Spleen (tissue), 11 donors: Measurements from ENCODE around the gene ZDHHC5. TPM values are rescaled to one million over a fixed set of nuclear protein-coding genes. Genes with fewer than 3 reads are reported as not detected.

Experiments
- DNase-seq: peaks from one replicate; pipeline ENCODE4 v3.0.0-alpha.2; 2020
- H3K27ac ChIP-seq, 8 donors: fragments of 200-600 bp; sonication (generic) in 7 of 8; 1 replicate in 4 of 8; 2 replicates in 4 of 8; pipeline versions ENCODE4 v1.5.0 to v1.8.0; 2016 to 2021; ENCODE audit warnings: inconsistent platforms in 4 of 8, mild to moderate bottlenecking in 4 of 8, moderate library complexity in 1 of 8
- H3K27me3 ChIP-seq, 7 donors: fragments of 200-600 bp; sonication (generic) in 6 of 7; replicated peaks in 1 of 7; 1 replicate in 4 of 7; 2 replicates in 3 of 7; pipeline versions ENCODE4 v1.5.0 to v1.8.0; 2016 to 2021; ENCODE audit warnings: inconsistent platforms in 3 of 7, mild to moderate bottlenecking in 1 of 7
- H3K36me3 ChIP-seq, 6 donors: fragments of 200-600 bp; sonication (generic) in 5 of 6; 1 replicate in 4 of 6; 2 replicates in 2 of 6; pipeline versions ENCODE4 v1.5.0 to v1.8.0; 2016 to 2021; ENCODE audit warnings: inconsistent platforms in 2 of 6
- H3K4me1 ChIP-seq, 6 donors: fragments of 200-600 bp; sonication (generic) in 5 of 6; 1 replicate in 3 of 6; 2 replicates in 3 of 6; pipeline versions ENCODE4 v1.5.0 to v1.8.0; 2016 to 2021; ENCODE audit warnings: inconsistent platforms in 3 of 6
- H3K4me3 ChIP-seq, 8 donors: fragments of 200-600 bp; sonication (generic) in 7 of 8; 1 replicate in 4 of 8; 2 replicates in 4 of 8; pipeline versions ENCODE4 v1.5.0 to v1.8.0; 2016 to 2021; ENCODE audit warnings: inconsistent platforms in 4 of 8, mild to moderate bottlenecking in 4 of 8, moderate library complexity in 2 of 8
- H3K9me3 ChIP-seq, 8 donors: fragments of 200-600 bp; sonication (generic) in 7 of 8; 1 replicate in 4 of 8; 2 replicates in 4 of 8; pipeline versions ENCODE4 v1.5.0 to v1.8.0; 2016 to 2021; ENCODE audit warnings: inconsistent platforms in 4 of 8
- CTCF ChIP-seq, 11 experiments: fragments of 200-600 bp in 7 of 11; fragments of 450-650 bp in 4 of 11; sonication (generic) in 4 of 11; IDR thresholded peaks in 8 of 11; conservative IDR thresholded peaks in 3 of 11; 1 replicate in 7 of 11; 2 replicates in 4 of 11; pipeline versions ENCODE4 v1.4.0 to v1.8.0; 2016 to 2021; ENCODE audit warnings: antibody characterized with exemption in 11 of 11, inconsistent platforms in 4 of 11, mild to moderate bottlenecking in 1 of 11
- POLR2A ChIP-seq, 3 donors: fragments of 450-650 bp; IDR thresholded peaks; one replicate each; pipeline ENCODE4 v1.5.1; 2017; ENCODE audit warnings: antibody characterized with exemption in 3 of 3, mild to moderate bottlenecking in 1 of 3
- POLR2AphosphoS5 ChIP-seq, 3 donors: sonication (generic); formaldehyde crosslinking; IDR thresholded peaks; one replicate each; pipeline ENCODE4 v1.5.1; 2017; ENCODE audit warnings: antibody characterized with exemption in 3 of 3
- WGBS, 5 donors: extraction: QIAGEN DNeasy Blood & Tissue Kit in 3 of 5; methylation state at CpG; one replicate each; pipeline versions ENCODE4 v1.1.5 to v1.1.7; 2013 to 2018; 5-methylcytosine and 5-hydroxymethylcytosine counted together
- intact Hi-C: fragments of 100-400 bp; cut with DNase I; formaldehyde crosslinking; loops from one replicate; pipeline ENCODE4 v1.15.0; 2023; ENCODE audit warnings: low total_unique reads
- polyA plus RNA-seq, 3 donors: library from polyadenylated mRNA; stranded (reverse); fragments of 200-250 nt; gene quantifications; one replicate each; pipeline ENCODE4 v1.2.1, GENCODE V29; 2013
- total RNA-seq, 7 donors: library from RNA; depleted of rRNA in 3 of 7; stranded (reverse); fragments of >200 nt in 3 of 7; fragmentation: NEBNext Ultra II Directional in 4 of 7; extraction: Animal tissue kit (Norgen Biotek cat#: 25700) in 4 of 7; gene quantifications; one replicate each; pipeline versions ENCODE4 v1.1.0 to v1.2.1, GENCODE V29; 2016 to 2021
- donor health status: healthy with polysubstance abuse.
- donor health status: DM: no; HTN: no; CAD: no; lungs with moderate emphysema.
- donor health status: DM: no; HTN: no; CAD: no.
- donor health status: Bipolar disorder and iron deficiency.
- donor health status: healthy.
- donor health status: DM: no; HTN: no; CAD: no.
- donor health status: DM: yes; HTN: yes; CAD: no.

Gene ZDHHC5
- total and polyA plus RNA-seq, 10 donors = 14.0 to 58.0 (median 48.8) TPM

- TF ChIP-seq POLR2A (IDR thresholded peaks at IDR 0.05) (no peak), CTCF (IDR thresholded peaks at IDR 0.05 in 8 of 11, conservative IDR thresholded peaks at IDR 0.05 in 3 of 11) (no peak), POLR2AphosphoS5 (IDR thresholded peaks at IDR 0.05) (no peak)
- H3K4me1 ChIP-seq = peaks cover 26 to 63% (median 45%) of the 10 kb centered on the region in 6 donors
- DNase-seq = no peak
- peaks cover 0 to 33% (median 3%) of the 10 kb centered on the region in 6 donors for H3K36me3 ChIP-seq
- no peak overlapping the region for H3K4me3 ChIP-seq
- H3K9me3 ChIP-seq = no peaks in the 10 kb centered on the region
- intact Hi-C loops = no loop called here
- H3K27ac ChIP-seq = no peak overlapping the region
- no peaks in the 10 kb centered on the region for H3K27me3 ChIP-seq
- WGBS, 5 donors = 91 to 95% (median 94%) methylated on average over 5 of the region's 5 CpGs
Measured at GRCh38 chr11:57709802-57710367, 42.0 kb downstream of the ZDHHC5 start.

GRCh38 chr11:57711414-57712255 is 43.7 kb downstream of the ZDHHC5 start, which contains the start of gene MED19:
MED19 (minus strand) TSS chr11:57712215; CDS start chr11:57712179, 36 bp downstream.
- TF ChIP-seq POLR2A (IDR thresholded peaks at IDR 0.05) = no peak
- TF ChIP-seq POLR2AphosphoS5 (IDR thresholded peaks at IDR 0.05) = peak; percentile 41 to 76 (median 58)
- peak in 1 of 11 experiments; percentile 9 for TF ChIP-seq CTCF (IDR thresholded peaks at IDR 0.05 in 8 of 11, conservative IDR thresholded peaks at IDR 0.05 in 3 of 11)
- DNase-seq = peak; percentile 95
- peak within 1 kb of the TSS; percentile 85 to 96 (median 92) for H3K27ac ChIP-seq
- H3K27me3 ChIP-seq = no peaks in the 10 kb centered on the region
- H3K4me3 ChIP-seq = peak within 1 kb of the TSS; percentile 90 to 99 (median 96)
- H3K36me3 ChIP-seq = peaks cover 0 to 18% (median 0%) of the 10 kb centered on the region in 6 donors
- H3K4me1 ChIP-seq = peaks cover 27 to 69% (median 49%) of the 10 kb centered on the region in 6 donors
- WGBS, 5 donors = 7 to 13% (median 10%) methylated on average over 35 to 51 of the region's 51 CpGs
- intact Hi-C loops = no loop called here
- no peaks in the 10 kb centered on the region for H3K9me3 ChIP-seq

GRCh38 chr11:57712256-57713150 is 44.6 kb downstream of the ZDHHC5 start, which contains the start of gene TMX2:
TMX2 (plus strand) TSS chr11:57712593; CDS start chr11:57712619, 26 bp downstream.
- intact Hi-C loops = no loop called here

More at GRCh38 chr11:57712256-57713150, 44.6 kb downstream of the ZDHHC5 start, which contains the start of gene TMX2:
- Histone ChIP-seq H3K27me3 (no peaks in the 10 kb centered on the region), H3K9me3 (no peaks in the 10 kb centered on the region), H3K27ac (peak within 1 kb of the TSS; percentile 85 to 96 (median 92)), H3K4me3 (peak within 1 kb of the TSS; percentile 90 to 99 (median 96)), H3K36me3 (peaks cover 0 to 19% (median 0%) of the 10 kb centered on the region in 6 donors), H3K4me1 (peaks cover 27 to 69% (median 48%) of the 10 kb centered on the region in 6 donors)
- DNase-seq = peak; percentile 95
- 0 to 1% (median 0%) methylated on average over 22 to 53 of the region's 53 CpGs for WGBS, 5 donors
- TF ChIP-seq CTCF (IDR thresholded peaks at IDR 0.05 in 8 of 11, conservative IDR thresholded peaks at IDR 0.05 in 3 of 11) (peak in 3 of 11 experiments; percentile 8 to 26 (median 12)), POLR2AphosphoS5 (IDR thresholded peaks at IDR 0.05) (peak; percentile 86 to 89 (median 89)), POLR2A (IDR thresholded peaks at IDR 0.05) (no peak)
